ENCODE results near the gene MXD3. TPM values are rescaled to one million over a fixed set of nuclear protein-coding genes. Genes with fewer than 3 reads are reported as not detected.

Gene MXD3
- total and polyA plus RNA-seq, 4 donors = 7.4 to 29.0 (median 12.9) TPM

DNA sequence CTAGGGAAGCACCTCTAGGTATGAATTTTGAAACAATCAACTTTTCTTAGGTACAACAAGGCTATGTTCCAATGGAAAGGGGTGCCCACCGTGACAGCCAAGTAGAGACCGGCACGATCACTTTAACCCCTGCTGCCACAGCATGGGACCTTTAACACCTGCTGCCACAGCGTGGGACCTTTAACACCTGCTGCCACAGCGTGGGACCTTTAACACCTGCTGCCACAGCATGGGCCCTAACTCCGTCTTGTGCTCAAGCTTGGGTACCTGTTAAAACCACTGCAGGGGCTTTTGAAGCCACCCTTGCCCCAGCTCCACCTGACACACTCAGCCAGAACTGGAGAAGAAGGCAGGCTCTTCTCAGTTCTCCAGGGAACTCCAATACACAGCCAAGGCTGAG, 18.2 kb upstream of the MXD3 start:
- WGBS, 2 donors = 94 to 95% methylated on average over 6 of the region's 6 CpGs
- Histone ChIP-seq H3K9ac (ENCODE audit: insufficient read depth in 1 of 2, low read length in 2 of 2) (no peak overlapping the region), H3K9me3 (ENCODE audit: control insufficient read depth in 4 of 4, insufficient read depth in 3 of 4, low read length in 3 of 4) (peaks cover 0 to 2% (median 0%) of the 10 kb centered on the region in 4 donors), H3K4me1 (ENCODE audit: control insufficient read depth in 5 of 5, insufficient read depth in 5 of 5, low read length in 5 of 5) (peaks cover 0 to 2% (median 0%) of the 10 kb centered on the region in 5 donors), H3K36me3 (ENCODE audit: control insufficient read depth in 4 of 4, insufficient read depth in 4 of 4, low read length in 4 of 4) (peaks cover 8 to 53% (median 18%) of the 10 kb centered on the region in 4 donors), H3K27me3 (ENCODE audit: control insufficient read depth in 3 of 3, insufficient read depth in 3 of 3, low read length in 2 of 3) (no peaks in the 10 kb centered on the region), H3K27ac (ENCODE audit: low read depth in 1 of 2, low read length in 1 of 2) (no peak overlapping the region), H3K4me3 (no peak overlapping the region)
- no peak for TF ChIP-seq CTCF (IDR thresholded peaks at IDR 0.05; ENCODE audit: control extremely low read depth, extremely low read depth)
- no peak for ATAC-seq (ENCODE audit: insufficient read depth, low FRiP score)
- no peak for DNase-seq

DNA sequence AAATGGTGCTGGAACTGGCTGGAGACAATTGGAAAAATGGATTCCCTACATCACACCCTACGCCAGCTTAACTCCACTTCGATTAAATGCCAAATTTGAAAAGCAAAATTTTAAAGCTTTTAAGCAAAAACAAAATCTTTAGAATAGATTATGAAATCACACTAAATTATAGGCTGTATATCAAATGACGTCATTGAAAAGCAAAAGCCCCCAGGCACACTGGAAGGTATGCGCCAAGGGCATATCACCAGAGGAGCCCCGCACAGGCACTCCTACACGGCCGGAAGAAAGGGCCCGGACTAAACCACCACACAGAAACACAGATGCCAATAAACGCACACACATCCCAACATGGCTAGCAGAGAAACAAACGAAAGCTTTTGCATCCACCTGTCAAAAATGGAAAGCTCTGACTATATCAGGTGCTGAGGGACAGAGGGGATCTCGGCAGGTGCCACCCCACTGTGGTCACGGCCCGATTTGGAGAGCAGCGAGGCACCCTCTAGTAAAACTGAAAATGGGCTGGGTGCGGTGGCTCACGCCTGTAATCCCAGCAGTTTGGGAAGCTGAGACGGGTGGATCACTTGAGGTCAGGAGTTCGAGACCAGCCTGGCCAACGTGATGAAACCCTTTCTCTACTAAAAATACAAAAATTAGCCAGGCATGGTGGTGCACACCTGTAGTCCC, 17.0 kb upstream of the MXD3 start:
- Histone ChIP-seq H3K27me3 (ENCODE audit: control insufficient read depth in 3 of 3, insufficient read depth in 3 of 3, low read length in 2 of 3) (no peaks in the 10 kb centered on the region), H3K4me1 (ENCODE audit: control insufficient read depth in 5 of 5, insufficient read depth in 5 of 5, low read length in 5 of 5) (peaks cover 0 to 2% (median 0%) of the 10 kb centered on the region in 5 donors), H3K9me3 (ENCODE audit: control insufficient read depth in 4 of 4, insufficient read depth in 3 of 4, low read length in 3 of 4) (peaks cover 0 to 2% (median 0%) of the 10 kb centered on the region in 4 donors), H3K4me3 (no peak overlapping the region), H3K36me3 (ENCODE audit: control insufficient read depth in 4 of 4, insufficient read depth in 4 of 4, low read length in 4 of 4) (peaks cover 4 to 41% (median 7%) of the 10 kb centered on the region in 4 donors), H3K27ac (ENCODE audit: low read depth in 1 of 2, low read length in 1 of 2) (no peak overlapping the region), H3K9ac (ENCODE audit: insufficient read depth in 1 of 2, low read length in 2 of 2) (no peak overlapping the region)
- TF ChIP-seq CTCF (IDR thresholded peaks at IDR 0.05; ENCODE audit: control extremely low read depth, extremely low read depth) = no peak
- DNase-seq (no peak), ATAC-seq (ENCODE audit: insufficient read depth, low FRiP score) (no peak)
- WGBS, 2 donors = 95 to 96% methylated on average over 19 of the region's 19 CpGs

- WGBS, 2 donors = 74 to 79% methylated on average over 28 of the region's 28 CpGs
- Histone ChIP-seq H3K27me3 (ENCODE audit: control insufficient read depth in 3 of 3, insufficient read depth in 3 of 3, low read length in 2 of 3) (no peaks in the 10 kb centered on the region), H3K4me1 (ENCODE audit: control insufficient read depth in 5 of 5, insufficient read depth in 5 of 5, low read length in 5 of 5) (peaks cover 0 to 2% (median 0%) of the 10 kb centered on the region in 5 donors), H3K9ac (ENCODE audit: insufficient read depth in 1 of 2, low read length in 2 of 2) (no peak overlapping the region), H3K9me3 (ENCODE audit: control insufficient read depth in 4 of 4, insufficient read depth in 3 of 4, low read length in 3 of 4) (peaks cover 0 to 2% (median 0%) of the 10 kb centered on the region in 4 donors), H3K27ac (ENCODE audit: low read depth in 1 of 2, low read length in 1 of 2) (peak overlapping the region; percentile 49 to 61), H3K36me3 (ENCODE audit: control insufficient read depth in 4 of 4, insufficient read depth in 4 of 4, low read length in 4 of 4) (peaks cover 0 to 33% (median under 1%) of the 10 kb centered on the region in 4 donors), H3K4me3 (no peak overlapping the region)
- DNase-seq (peak in 2 of 3 donors; percentile 10 to 55), ATAC-seq (ENCODE audit: insufficient read depth, low FRiP score) (peak; percentile 41)
- TF ChIP-seq CTCF (IDR thresholded peaks at IDR 0.05; ENCODE audit: control extremely low read depth, extremely low read depth) = no peak
Observed at GRCh38 chr5:177327539-177328522, 16.1 kb upstream of the MXD3 start.
